ENCODE results near the gene MAGI3.

Gene MAGI3

DNA sequence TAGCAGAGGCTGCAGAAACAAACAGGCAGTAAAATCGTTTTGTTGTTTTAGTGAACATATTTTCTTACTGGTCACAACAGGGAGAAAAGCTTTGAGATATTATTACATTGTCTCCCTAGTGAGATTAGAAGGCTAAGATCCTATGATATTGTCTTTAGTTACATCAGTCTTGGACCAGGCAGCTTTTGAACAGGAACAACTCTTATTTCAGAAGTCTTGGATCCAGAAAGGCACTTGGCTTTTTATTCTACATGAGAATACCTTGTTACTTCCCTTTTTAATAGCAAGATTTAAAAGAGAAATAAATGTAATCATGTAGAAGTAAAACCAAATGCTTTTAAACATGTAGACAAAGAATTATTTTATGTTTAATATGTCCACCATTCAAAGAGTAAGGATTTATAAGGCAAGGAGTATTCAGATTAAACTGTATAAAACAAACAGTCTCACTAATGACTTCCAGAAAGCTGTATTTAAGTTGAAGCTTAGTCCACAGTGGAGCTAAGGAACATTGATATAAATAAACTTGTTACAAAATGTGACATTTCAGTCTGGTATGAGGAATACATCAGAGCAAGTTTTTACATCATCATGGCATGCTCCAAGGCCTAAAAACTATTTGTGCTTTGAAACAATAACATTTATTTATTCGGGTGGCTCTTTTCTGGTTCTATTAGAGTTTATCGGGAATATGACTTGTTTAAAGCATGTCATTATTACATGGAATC lies 296.7 kb downstream of the MAGI3 start:
- TF ChIP-seq, protein P1, sequence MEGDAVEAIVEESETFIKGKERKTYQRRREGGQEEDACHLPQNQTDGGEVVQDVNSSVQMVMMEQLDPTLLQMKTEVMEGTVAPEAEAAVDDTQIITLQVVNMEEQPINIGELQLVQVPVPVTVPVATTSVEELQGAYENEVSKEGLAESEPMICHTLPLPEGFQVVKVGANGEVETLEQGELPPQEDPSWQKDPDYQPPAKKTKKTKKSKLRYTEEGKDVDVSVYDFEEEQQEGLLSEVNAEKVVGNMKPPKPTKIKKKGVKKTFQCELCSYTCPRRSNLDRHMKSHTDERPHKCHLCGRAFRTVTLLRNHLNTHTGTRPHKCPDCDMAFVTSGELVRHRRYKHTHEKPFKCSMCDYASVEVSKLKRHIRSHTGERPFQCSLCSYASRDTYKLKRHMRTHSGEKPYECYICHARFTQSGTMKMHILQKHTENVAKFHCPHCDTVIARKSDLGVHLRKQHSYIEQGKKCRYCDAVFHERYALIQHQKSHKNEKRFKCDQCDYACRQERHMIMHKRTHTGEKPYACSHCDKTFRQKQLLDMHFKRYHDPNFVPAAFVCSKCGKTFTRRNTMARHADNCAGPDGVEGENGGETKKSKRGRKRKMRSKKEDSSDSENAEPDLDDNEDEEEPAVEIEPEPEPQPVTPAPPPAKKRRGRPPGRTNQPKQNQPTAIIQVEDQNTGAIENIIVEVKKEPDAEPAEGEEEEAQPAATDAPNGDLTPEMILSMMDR (IDR thresholded peaks at IDR 0.05; ENCODE audit: low read depth, low read length): no peak
- DNase-seq (ENCODE audit: low read depth, low spot score): no peak

DNA sequence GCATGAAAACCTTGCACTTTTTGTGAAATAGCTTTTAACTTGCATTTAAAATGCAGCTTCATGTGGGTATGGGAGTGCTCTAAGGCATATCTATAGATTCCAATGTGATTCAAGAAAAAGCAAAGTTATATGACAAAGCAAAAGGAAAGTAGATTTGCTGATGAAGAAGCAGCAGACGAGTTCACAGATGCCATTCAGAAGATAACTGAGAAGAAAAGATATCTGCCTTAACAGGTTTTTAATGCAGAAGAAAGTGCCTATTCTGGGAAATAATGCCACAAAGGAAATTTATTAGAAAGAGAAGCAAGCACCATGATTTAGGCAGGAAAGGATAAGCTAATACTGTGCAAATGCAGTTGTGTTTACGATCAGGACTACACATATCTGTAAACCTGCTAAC lies 300.9 kb downstream of the MAGI3 start:
- in situ Hi-C loops (cut with HindIII; ENCODE audit: low sequenced_read_pairs): no loop called here
- DNase-seq (ENCODE audit: low read depth, low spot score): no peak
- TF ChIP-seq, protein P1 (IDR thresholded peaks at IDR 0.05; ENCODE audit: low read depth, low read length): no peak
- no peak overlapping the region for H3K4me3 ChIP-seq (ENCODE audit: low read depth, low read length)

More for the DNA sequence above, 296.7 kb downstream of the MAGI3 start:
- no peak overlapping the region for H3K4me3 ChIP-seq (ENCODE audit: low read depth, low read length)
- in situ Hi-C loops (cut with HindIII; ENCODE audit: low sequenced_read_pairs): no loop called here

DNA sequence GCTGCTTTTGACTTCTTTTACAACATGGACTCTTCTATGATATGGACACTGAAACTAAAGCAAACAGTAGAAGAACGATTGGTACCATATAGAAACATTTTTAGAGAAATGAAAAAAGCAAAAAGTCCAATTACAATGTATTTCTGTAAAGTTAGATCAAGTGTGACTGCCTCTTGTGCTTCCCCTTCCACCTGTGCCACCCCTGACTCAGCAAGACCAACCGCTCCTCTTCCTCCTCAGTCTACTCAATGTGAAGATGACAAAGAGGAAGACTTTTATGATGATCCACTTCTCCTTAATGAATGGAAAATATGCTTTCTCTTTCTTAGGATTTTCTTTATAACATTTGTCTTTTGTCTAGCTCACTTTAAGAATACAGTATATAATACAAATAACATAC lies 302.0 kb downstream of the MAGI3 start:
- in situ Hi-C loops (cut with HindIII; ENCODE audit: low sequenced_read_pairs): no loop called here
- DNase-seq (ENCODE audit: low read depth, low spot score): no peak
- no peak overlapping the region for H3K4me3 ChIP-seq (ENCODE audit: low read depth, low read length)
- TF ChIP-seq, protein P1 (IDR thresholded peaks at IDR 0.05; ENCODE audit: low read depth, low read length): no peak

DNA sequence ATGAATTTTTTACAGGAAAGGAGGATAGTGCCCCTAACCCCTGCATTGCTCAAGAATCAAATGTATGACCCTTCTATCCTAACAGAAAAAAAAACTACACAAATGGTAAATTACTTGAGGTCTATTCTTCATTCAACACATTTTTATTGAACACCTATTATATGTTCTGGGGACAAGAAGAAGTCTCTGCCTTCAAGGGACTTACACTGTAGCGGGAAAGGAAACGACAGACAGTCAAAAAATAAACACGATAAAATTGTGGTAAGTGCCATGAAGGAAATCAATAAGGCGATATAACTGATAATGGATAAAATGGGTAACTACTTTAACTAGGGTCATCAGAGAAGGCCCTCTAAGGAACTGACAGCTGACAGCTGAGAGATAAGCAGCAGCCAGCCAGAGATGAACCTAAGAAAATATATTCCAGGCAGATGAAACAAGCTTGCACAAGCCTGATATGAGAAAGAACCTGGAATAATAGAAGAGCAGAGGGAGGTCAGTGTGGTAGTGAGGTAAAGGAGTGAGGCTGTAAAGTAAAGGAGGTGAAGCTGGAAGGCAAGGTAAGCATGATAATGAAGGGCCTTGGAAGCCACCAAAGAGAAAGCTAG lies 302.6 kb downstream of the MAGI3 start:
- in situ Hi-C loops (cut with HindIII; ENCODE audit: low sequenced_read_pairs): no loop called here
- TF ChIP-seq, protein P1 (IDR thresholded peaks at IDR 0.05; ENCODE audit: low read depth, low read length): no peak
- DNase-seq (ENCODE audit: low read depth, low spot score): no peak
- no peak overlapping the region for H3K4me3 ChIP-seq (ENCODE audit: low read depth, low read length)

DNA sequence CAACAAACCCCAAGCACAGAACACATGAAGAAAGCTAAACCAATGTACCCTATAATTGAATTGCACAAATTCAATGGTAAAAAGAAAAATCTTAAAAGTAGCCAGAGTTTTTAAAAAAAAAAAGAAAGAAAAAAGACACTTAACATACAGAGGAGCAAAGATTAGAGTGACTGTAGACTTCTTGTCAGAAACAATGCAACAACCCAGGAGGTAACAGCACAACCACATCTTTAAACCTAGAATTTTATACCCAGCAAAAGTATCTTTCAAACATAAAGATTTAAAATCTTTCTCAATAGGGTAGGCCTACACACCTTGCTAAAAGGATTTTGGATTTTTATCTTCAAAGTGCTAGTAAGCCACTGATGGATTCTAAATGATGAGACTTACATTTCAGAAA lies 304.6 kb downstream of the MAGI3 start:
- no peak overlapping the region for H3K4me3 ChIP-seq (ENCODE audit: low read depth, low read length)
- in situ Hi-C loops (cut with HindIII; ENCODE audit: low sequenced_read_pairs): no loop called here
- TF ChIP-seq, protein P1 (IDR thresholded peaks at IDR 0.05; ENCODE audit: low read depth, low read length): no peak
- DNase-seq (ENCODE audit: low read depth, low spot score): no peak

DNA sequence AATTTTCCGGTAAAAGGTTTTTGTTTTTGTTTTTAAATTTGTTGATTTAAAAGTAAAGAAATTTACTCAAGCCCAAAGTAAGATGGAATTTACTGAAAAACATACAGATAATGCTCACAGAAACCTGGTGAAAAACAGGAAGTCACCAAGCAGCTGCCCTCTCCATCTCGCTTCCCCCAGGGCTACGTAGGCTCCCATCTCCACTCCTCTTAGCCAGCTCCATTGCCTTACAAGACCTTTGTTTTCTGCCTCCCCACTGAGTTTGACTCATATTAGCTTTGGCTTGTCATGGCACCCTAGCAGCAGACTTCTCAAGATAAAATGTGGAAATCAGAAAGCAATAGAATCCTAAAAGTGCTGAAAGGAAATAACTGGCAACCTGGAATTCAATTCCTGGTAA lies 311.1 kb downstream of the MAGI3 start:
- DNase-seq (ENCODE audit: low read depth, low spot score): peak; percentile 70
- TF ChIP-seq, protein P1 (IDR thresholded peaks at IDR 0.05; ENCODE audit: low read depth, low read length): no peak
- H3K4me3 ChIP-seq (ENCODE audit: low read depth, low read length): no peak overlapping the region
- in situ Hi-C loops (cut with HindIII; ENCODE audit: low sequenced_read_pairs): no loop called here
